Measurements from ENCODE around the gene NFKB1. TPM values are rescaled to one million over a fixed set of nuclear protein-coding genes. Genes with fewer than 3 reads are reported as not detected.

The NFKB1 gene
- total and polyA plus RNA-seq, 9 of the 15 experiments (the other 6 are each of a cell fraction or from before 2014, with no cell fraction given) = 2.4 to 14.5 (median 10.3) TPM

- H3K27me3 ChIP-seq (ENCODE audit: control insufficient read depth in 2 of 2, insufficient read depth in 2 of 2, low read length in 2 of 2) = no peaks in the 10 kb centered on the region
- H4K20me1 ChIP-seq (replicated peaks; ENCODE audit: control insufficient read depth, insufficient read depth, low read length) = no peaks in the 10 kb centered on the region
- H2AFZ ChIP-seq (ENCODE audit: low read depth, low read length) = no peak overlapping the region
- ATAC-seq (no peak), DNase-seq (ENCODE audit: extremely low read depth in 1 of 4, low spot score in 3 of 4) (no peak), FAIRE-seq (no peak)
- no peaks in the 10 kb centered on the region; a peak in 1 of 5 replicates for H3K4me1 ChIP-seq (replicated peaks in 1 of 2; ENCODE audit: control insufficient read depth in 2 of 2, insufficient read depth in 2 of 2, low read length in 2 of 2)
- no peaks in the 10 kb centered on the region for H3K9me1 ChIP-seq (ENCODE audit: control insufficient read depth, insufficient read depth, low read length)
- ChIA-PET CTCF (ENCODE audit: low intra/inter-chr PET ratio) (no interaction called here), POLR2A (no interaction called here)
- WGBS (ENCODE audit: insufficient coverage, low coverage, missing lambda C conversion rate) = 63% methylated on average over 13 of the region's 13 CpGs
- H3K79me2 ChIP-seq (ENCODE audit: control insufficient read depth, insufficient read depth, low read length) = no peaks in the 10 kb centered on the region
- H3K27ac ChIP-seq (ENCODE audit: extremely low read depth, low read depth, low read length) = no peak overlapping the region
- no peaks in the 10 kb centered on the region for H3K9me3 ChIP-seq (replicated peaks; ENCODE audit: control insufficient read depth, insufficient read depth, low read depth, low read length)
- intact Hi-C loops (cut with micrococcal nuclease) (loop anchor here (10.0 kb wide), 1 partner anchor 375 kb away; no protein-coding TSS in a partner anchor), in situ Hi-C loops (cut with MboI) (no loop called here)
- peaks cover 3% of the 10 kb centered on the region; the same call in 2 of the 3 replicates for H3K36me3 ChIP-seq (ENCODE audit: control insufficient read depth, insufficient read depth, low read length)
- H3K4me3 ChIP-seq = no peak overlapping the region
- BruUV-seq (replicated peaks) = no TSS peak
- no peak overlapping the region for H3K9ac ChIP-seq (ENCODE audit: insufficient read depth in 1 of 2, low read depth in 2 of 2, low read length in 2 of 2)
- H3K4me2 ChIP-seq (ENCODE audit: insufficient read depth, low read length) = no peak overlapping the region
- TF ChIP-seq, protein P1, sequence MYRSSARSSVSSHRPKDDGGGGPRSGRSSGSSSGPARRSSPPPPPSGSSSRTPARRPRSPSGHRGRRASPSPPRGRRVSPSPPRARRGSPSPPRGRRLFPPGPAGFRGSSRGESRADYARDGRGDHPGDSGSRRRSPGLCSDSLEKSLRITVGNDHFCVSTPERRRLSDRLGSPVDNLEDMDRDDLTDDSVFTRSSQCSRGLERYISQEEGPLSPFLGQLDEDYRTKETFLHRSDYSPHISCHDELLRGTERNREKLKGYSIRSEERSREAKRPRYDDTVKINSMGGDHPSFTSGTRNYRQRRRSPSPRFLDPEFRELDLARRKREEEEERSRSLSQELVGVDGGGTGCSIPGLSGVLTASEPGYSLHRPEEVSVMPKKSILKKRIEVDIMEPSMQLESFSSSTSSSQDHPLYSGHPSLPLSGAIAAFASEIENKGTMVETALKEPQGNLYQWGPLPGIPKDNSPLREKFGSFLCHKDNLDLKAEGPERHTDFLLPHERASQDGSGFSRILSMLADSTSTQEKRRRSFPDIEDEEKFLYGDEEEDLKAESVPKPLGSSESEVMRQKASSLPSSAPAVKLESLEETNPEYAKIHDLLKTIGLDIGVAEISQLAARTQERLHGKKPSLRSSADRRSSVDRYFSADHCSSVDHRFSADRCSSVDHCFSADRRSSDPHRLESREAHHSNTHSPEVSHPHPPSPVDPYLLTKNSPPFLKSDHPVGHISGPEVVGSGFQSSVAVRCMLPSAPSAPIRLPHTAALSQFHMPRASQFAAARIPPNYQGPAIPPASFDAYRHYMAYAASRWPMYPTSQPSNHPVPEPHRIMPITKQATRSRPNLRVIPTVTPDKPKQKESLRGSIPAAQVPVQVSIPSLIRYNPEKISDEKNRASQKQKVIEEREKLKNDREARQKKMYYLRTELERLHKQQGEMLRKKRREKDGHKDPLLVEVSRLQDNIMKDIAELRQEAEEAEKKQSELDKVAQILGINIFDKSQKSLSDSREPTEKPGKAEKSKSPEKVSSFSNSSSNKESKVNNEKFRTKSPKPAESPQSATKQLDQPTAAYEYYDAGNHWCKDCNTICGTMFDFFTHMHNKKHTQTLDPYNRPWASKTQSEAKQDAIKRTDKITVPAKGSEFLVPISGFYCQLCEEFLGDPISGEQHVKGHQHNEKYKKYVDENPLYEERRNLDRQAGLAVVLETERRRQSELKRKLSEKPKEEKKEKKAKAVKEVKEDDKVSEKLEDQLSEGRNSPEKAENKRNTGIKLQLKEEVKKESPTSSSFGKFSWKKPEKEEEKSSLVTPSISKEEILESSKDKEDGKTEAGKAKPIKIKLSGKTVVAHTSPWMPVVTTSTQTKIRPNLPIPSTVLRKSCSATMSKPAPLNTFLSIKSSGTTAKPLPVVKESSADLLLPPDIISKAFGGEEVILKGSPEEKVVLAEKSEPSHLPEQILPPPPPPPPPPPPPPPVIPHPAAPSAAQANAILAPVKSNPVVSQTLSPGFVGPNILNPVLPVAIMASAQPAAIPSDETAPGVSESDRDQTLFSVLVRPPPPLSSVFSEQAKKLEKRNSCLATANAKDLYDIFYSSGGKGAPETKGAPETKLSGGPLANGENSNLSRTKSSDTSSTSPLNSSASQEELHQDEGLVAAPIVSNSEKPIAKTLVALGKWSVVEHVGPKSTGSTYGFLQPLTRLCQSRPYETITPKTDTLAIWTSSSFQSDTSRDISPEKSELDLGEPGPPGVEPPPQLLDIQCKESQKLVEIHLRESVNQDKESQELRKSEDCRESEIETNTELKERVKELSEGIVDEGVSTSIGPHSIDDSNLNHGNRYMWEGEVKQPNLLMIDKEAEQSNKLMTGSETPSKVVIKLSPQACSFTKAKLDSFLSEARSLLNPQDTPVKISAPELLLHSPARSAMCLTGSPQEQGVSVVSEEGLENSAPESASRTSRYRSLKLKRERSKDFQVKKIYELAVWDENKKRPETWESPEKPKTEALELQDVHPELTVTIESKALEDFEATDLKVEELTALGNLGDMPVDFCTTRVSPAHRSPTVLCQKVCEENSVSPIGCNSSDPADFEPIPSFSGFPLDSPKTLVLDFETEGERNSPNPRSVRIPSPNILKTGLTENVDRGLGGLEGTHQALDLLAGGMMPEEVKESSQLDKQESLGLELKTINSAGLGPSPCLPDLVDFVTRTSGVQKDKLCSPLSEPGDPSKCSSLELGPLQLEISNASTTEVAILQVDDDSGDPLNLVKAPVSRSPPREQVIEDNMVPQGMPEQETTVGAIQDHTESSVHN (IDR thresholded peaks at IDR 0.05; ENCODE audit: borderline replicate concordance in 1 of 2, low read depth in 1 of 2) = no peak
- no peak for TF ChIP-seq ZMIZ1 (IDR thresholded peaks at IDR 0.05; ENCODE audit: low read depth in 2 of 2, low read length in 2 of 2)
- no peak for TF ChIP-seq XRCC5 (IDR thresholded peaks at IDR 0.05; ENCODE audit: low read depth, low read length)
- TF ChIP-seq LARP7 (IDR thresholded peaks at IDR 0.05) = no peak
- TF ChIP-seq, protein P2, sequence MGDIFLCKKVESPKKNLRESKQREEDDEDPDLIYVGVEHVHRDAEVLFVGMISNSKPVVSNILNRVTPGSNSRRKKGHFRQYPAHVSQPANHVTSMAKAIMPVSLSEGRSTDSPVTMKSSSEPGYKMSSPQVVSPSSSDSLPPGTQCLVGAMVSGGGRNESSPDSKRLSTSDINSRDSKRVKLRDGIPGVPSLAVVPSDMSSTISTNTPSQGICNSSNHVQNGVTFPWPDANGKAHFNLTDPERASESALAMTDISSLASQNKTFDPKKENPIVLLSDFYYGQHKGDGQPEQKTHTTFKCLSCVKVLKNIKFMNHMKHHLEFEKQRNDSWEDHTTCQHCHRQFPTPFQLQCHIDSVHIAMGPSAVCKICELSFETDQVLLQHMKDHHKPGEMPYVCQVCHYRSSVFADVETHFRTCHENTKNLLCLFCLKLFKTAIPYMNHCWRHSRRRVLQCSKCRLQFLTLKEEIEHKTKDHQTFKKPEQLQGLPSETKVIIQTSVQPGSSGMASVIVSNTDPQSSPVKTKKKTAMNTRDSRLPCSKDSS (IDR thresholded peaks at IDR 0.05; ENCODE audit: low read depth, partially characterized antibody) = no peak
- TF ChIP-seq CXXC5 (CRISPR knock-in tag; IDR thresholded peaks at IDR 0.05) = no peak
- TF ChIP-seq XRCC4 (IDR thresholded peaks at IDR 0.05; ENCODE audit: extremely low read depth, insufficient read depth, insufficient read length) = no peak
- no peak for TF ChIP-seq SRSF7 (optimal IDR thresholded peaks at IDR 0.05; ENCODE audit: low read depth, low read length)
Observed at GRCh38 chr4:102629673-102630072, 128.5 kb downstream of the NFKB1 start.

All from K562 (cell line).